SW 1271 (cell line): ENCODE data around the gene TCL1A.
"Not testable (repeated sequence)": the region's sequence is repeated elsewhere in the genome, so short reads cannot be mapped to it uniquely, and the experiment has no call there.

Experiments used
- DNase-seq, 2 experiments: peaks; one replicate each; lab custom pipeline; 2025; lab: John Stamatoyannopoulos, UW

The TCL1A gene

GRCh38 chr14:95675486-95675885 lies 38.4 kb downstream of the TCL1A start:
- DNase-seq: no peak

- DNase-seq: no peak
Observed at GRCh38 chr14:95674613-95675012, 39.3 kb downstream of the TCL1A start.

- DNase-seq: no peak
Observed at GRCh38 chr14:95668235-95668772, 45.6 kb downstream of the TCL1A start.

- DNase-seq: no peak
Observed at GRCh38 chr14:95667249-95667693, 46.7 kb downstream of the TCL1A start.

GRCh38 chr14:95666450-95666849 lies 47.5 kb downstream of the TCL1A start:
- DNase-seq: no peak

- DNase-seq: not testable (repeated sequence)
Observed at GRCh38 chr14:95665530-95665929, 48.4 kb downstream of the TCL1A start.

GRCh38 chr14:95664546-95664945 lies 49.4 kb downstream of the TCL1A start:
- no peak for DNase-seq

GRCh38 chr14:95664066-95664465 lies 49.9 kb downstream of the TCL1A start:
- DNase-seq: no peak

- DNase-seq: no peak
Observed at GRCh38 chr14:95663226-95663797, 50.6 kb downstream of the TCL1A start.

- DNase-seq: no peak
Observed at GRCh38 chr14:95662376-95663186, 51.3 kb downstream of the TCL1A start.

GRCh38 chr14:95660651-95661515 lies 53.0 kb downstream of the TCL1A start:
- DNase-seq: no peak

- DNase-seq: no peak
Observed at GRCh38 chr14:95659990-95660385, 53.9 kb downstream of the TCL1A start.
